A549 (cell line): ENCODE measurements around the gene TXK.

Source experiments
- CEBPB ChIP-seq, 2 experiments: fragments of >200 bp in 1 of 2; sonication (Bioruptor Twin) in 1 of 2; formaldehyde crosslinking in 1 of 2; IDR thresholded peaks; 2 replicates each; pipeline ENCODE4 v1.6.1; 2012 to 2016
- POLR2A ChIP-seq: IDR thresholded peaks from 2 replicates; pipeline ENCODE4 v1.6.1; 2012; ENCODE audit warnings: mild to moderate bottlenecking, low read length
- RFX5 ChIP-seq: fragments of 450-650 bp; IDR thresholded peaks from 2 replicates; pipeline ENCODE4 v1.7.1; 2014; ENCODE audit warnings: antibody characterized with exemption, mild to moderate bottlenecking, moderate library complexity
- TF ChIP-seq, protein P1 (sequence below): IDR thresholded peaks from 2 replicates; pipeline ENCODE4 v1.6.1; 2012; ENCODE audit warnings: low read depth, borderline replicate concordance
- TF ChIP-seq, protein P2 (sequence below): fragments of >200 bp; sonication (Bioruptor Twin); formaldehyde crosslinking; IDR thresholded peaks from 3 replicates; pipeline ENCODE4 v1.5.1; 2016

DNA sequence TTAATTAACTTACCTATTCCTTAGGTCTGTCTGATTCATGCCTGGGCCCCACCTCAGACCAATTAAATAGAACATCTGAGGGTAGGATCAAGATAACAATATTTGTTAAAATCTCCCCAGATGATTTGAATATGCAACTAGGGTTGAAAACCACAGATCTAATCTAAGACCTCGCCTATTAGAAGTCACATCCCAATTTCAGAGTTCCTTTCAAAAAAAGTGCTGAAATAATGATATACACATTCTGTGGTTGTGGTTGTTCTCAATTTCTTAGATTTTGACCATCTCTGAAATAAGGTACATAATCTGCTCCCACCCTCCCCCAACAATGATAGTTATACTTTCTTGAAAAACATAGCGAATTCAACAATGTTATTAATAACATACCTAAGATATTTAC is 89.8 kb downstream of the TXK start:
- TF ChIP-seq RFX5: no peak
- TF ChIP-seq POLR2A: no peak
- no peak for TF ChIP-seq CEBPB (IDR thresholded peaks at IDR 0.05)
- TF ChIP-seq, protein P1, sequence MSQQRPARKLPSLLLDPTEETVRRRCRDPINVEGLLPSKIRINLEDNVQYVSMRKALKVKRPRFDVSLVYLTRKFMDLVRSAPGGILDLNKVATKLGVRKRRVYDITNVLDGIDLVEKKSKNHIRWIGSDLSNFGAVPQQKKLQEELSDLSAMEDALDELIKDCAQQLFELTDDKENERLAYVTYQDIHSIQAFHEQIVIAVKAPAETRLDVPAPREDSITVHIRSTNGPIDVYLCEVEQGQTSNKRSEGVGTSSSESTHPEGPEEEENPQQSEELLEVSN: no peak
- TF ChIP-seq, protein P2, sequence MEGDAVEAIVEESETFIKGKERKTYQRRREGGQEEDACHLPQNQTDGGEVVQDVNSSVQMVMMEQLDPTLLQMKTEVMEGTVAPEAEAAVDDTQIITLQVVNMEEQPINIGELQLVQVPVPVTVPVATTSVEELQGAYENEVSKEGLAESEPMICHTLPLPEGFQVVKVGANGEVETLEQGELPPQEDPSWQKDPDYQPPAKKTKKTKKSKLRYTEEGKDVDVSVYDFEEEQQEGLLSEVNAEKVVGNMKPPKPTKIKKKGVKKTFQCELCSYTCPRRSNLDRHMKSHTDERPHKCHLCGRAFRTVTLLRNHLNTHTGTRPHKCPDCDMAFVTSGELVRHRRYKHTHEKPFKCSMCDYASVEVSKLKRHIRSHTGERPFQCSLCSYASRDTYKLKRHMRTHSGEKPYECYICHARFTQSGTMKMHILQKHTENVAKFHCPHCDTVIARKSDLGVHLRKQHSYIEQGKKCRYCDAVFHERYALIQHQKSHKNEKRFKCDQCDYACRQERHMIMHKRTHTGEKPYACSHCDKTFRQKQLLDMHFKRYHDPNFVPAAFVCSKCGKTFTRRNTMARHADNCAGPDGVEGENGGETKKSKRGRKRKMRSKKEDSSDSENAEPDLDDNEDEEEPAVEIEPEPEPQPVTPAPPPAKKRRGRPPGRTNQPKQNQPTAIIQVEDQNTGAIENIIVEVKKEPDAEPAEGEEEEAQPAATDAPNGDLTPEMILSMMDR: no peak
